Stimulated activated CD8-positive, alpha-beta memory T cell treated with anti-CD3 and anti-CD28 coated beads, Interleukin-15, amount 100 ng/mL, for 24 hours (primary cell): Measurements from ENCODE around the gene TMED6.
"Not testable (repeated sequence)": the region's sequence is repeated elsewhere in the genome, so short reads cannot be mapped to it uniquely, and the experiment has no call there.

Experiments used
- DNase-seq: peaks from one replicate; pipeline ENCODE4 v3.0.0-alpha.2; 2020; ENCODE audit warnings: low read depth

The TMED6 gene

GRCh38 chr16:69301861-69302260, 49.7 kb downstream of the TMED6 start:
- no peak for DNase-seq

DNA sequence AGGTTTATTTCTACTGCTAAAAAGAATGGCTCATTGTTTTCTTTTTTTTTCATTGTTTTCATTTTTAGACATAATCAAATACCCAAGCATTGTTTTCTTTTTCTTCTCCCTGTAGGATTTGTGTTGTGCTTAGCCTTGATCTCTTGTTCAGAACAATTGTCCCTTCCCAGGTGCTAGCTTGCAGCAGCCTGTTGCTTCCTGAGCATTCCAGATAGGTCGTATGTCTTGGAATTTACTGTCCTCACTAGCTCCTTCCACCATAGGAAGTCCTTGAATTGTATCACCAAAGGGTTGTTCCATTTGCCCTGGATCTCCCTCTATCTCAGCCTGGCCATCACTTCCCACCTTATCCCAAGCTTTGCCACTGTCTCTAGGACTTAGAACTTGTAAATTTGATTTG, 50.4 kb downstream of the TMED6 start:
- DNase-seq, result no peak

DNA sequence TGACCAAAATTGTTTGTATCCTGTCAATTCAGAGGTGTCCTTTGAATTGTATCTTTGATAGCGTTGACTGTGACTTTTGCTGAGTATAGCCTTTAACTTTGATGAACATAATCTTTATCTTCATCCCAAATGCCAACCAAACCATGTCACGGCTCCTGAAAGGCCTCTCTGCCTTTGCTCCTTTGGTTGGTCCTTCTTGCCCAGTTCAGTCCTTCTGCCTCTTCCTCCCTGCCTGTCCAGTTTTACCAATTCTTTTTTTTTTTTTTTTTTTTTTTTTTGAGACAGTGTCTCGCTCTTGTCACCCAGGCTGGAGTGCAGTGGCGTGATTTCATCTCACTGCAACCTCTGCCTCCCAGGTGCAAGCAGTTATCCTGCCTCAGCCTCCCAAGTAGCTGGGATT, 53.3 kb downstream of the TMED6 start:
- no peak for DNase-seq

- not testable (repeated sequence) for DNase-seq
Measured at GRCh38 chr16:69296771-69297170, 54.8 kb downstream of the TMED6 start.

GRCh38 chr16:69294051-69294450, 57.5 kb downstream of the TMED6 start:
- no peak for DNase-seq

DNA sequence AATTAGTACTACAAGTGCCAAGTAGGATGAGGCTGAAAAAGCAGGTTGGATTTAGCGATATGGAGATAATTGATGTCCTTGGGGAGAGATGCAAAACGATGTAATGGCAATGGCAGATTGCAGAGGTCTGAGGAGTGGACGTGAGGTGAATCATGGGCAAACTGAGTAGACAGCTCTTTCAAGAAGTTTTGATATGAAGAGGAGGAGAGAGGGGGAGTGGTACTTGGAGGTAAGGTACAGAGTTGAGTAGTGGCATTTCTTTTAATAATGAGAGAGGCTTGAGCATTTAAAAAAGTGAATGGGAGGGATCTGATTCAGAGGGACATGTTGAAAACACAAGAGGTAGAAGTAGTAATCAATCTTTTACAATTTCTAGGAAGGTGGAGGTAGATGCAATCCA, 58.2 kb downstream of the TMED6 start:
- DNase-seq, result no peak
